HepG2 (cell line): ENCODE results near the gene RPUSD4. TPM values are rescaled to one million over a fixed set of nuclear protein-coding genes. Genes with fewer than 3 reads are reported as not detected.

Experiments used
- ATAC-seq: fragments of 200-7000 bp; cut with Tn5 transposase; 3 replicates; pipeline ENCODE4 v1.9.1; 2020; ENCODE audit warnings: mild to moderate bottlenecking, moderate library complexity
- BruUV-seq: library from RNA; stranded (reverse); fragments of 400-500 nt; replicated peaks from 2 replicates; lab custom pipeline; 2021; lab: Mats Ljungman, UMichigan
- CTCF ChIA-PET: fragments of 300-600 bp; formaldehyde crosslinking; extraction: SDS; loops from one replicate; lab custom pipeline; 2021; ENCODE audit warnings: low total read pairs, inconsistent platforms, low intra/inter-chr PET ratio; lab: Yijun Ruan, JAX
- POLR2A ChIA-PET: fragments of 350-600 bp; sonication (Branson Sonifier 250); formaldehyde crosslinking; loops from one replicate; lab custom pipeline; 2020; ENCODE audit warnings: antibody characterized with exemption, inconsistent platforms; lab: Yijun Ruan, JAX
- DNase-seq: peaks from one replicate; pipeline ENCODE4 v3.0.0-alpha.2; 2015; ENCODE audit warnings: low spot score
- FAIRE-seq: peaks from 3 replicates; lab custom pipeline; 2011; peaks lifted over from hg19 to GRCh38; lab: Jason Lieb, UNC
- H2AFZ ChIP-seq: one replicate; pipeline ENCODE4 v1.6.1; 2011; ENCODE audit warnings: low read length, inconsistent platforms
- H3K27ac ChIP-seq: fragments of 300-600 bp; 3 replicates; pipeline ENCODE4 v1.8.0; 2011; ENCODE audit warnings: mixed run types, mild to moderate bottlenecking, mixed read lengths, low read length, inconsistent platforms; ENCODE audit not compliant: insufficient read depth; ENCODE audit errors: extremely low read length
- H3K27me3 ChIP-seq, 2 experiments: fragments of 200-600 bp in 1 of 2; 2 replicates in 1 of 2; 3 replicates in 1 of 2; pipeline versions ENCODE4 v1.6.0 to v1.8.0; 2011; ENCODE audit warnings: low read length in 2 of 2, mild to moderate bottlenecking in 2 of 2, moderate library complexity in 2 of 2, inconsistent platforms in 1 of 2; ENCODE audit not compliant: insufficient read depth in 2 of 2, control insufficient read depth in 1 of 2
- H3K36me3 ChIP-seq, 2 experiments: fragments of 200-600 bp in 1 of 2; replicated peaks in 1 of 2; 2 replicates in 1 of 2; 3 replicates in 1 of 2; pipeline versions ENCODE4 v1.5.1 to v1.8.0; 2011; ENCODE audit warnings: low read length in 2 of 2, inconsistent platforms in 1 of 2; ENCODE audit not compliant: insufficient read depth in 2 of 2, control insufficient read depth in 1 of 2
- H3K4me1 ChIP-seq: 2 replicates; pipeline ENCODE4 v1.5.1; 2012; ENCODE audit warnings: low read length, inconsistent platforms; ENCODE audit not compliant: insufficient read depth
- H3K4me2 ChIP-seq: 2 replicates; pipeline ENCODE4 v1.6.0; 2011; ENCODE audit warnings: low read depth, low read length, inconsistent platforms
- H3K4me3 ChIP-seq, 3 experiments: fragments of 200-600 bp in 1 of 3; sonication (generic), shearing (Covaris generic) in 1 of 3; replicated peaks in 1 of 3; 2 replicates each; pipeline ENCODE4 v1.5.1; 2011 to 2016; ENCODE audit warnings: low read length in 3 of 3, inconsistent platforms in 2 of 3, low read depth in 2 of 3, mild to moderate bottlenecking in 2 of 3, control low read depth in 1 of 3, mixed read lengths in 1 of 3; ENCODE audit not compliant: insufficient read depth in 1 of 3
- H3K79me2 ChIP-seq: one replicate; pipeline ENCODE4 v1.6.1; 2011; ENCODE audit warnings: low read length, inconsistent platforms; ENCODE audit not compliant: insufficient read depth
- H3K9ac ChIP-seq: 2 replicates; pipeline ENCODE4 v1.6.0; 2011; ENCODE audit warnings: mild to moderate bottlenecking, low read depth, low read length, inconsistent platforms; ENCODE audit not compliant: insufficient read depth
- H3K9me3 ChIP-seq: 2 replicates; pipeline ENCODE4 v1.5.1; 2012; ENCODE audit warnings: mild to moderate bottlenecking, low read length
- H4K20me1 ChIP-seq: 2 replicates; pipeline ENCODE4 v1.6.0; 2011; ENCODE audit warnings: inconsistent platforms, mild to moderate bottlenecking, low read length, moderate library complexity; ENCODE audit not compliant: insufficient read depth
- IKZF1 ChIP-seq: fragments of 450-650 bp; IDR thresholded peaks from 2 replicates; pipeline ENCODE4 v1.7.1; 2016
- MAZ ChIP-seq, 2 experiments: sonication (generic) in 1 of 2; formaldehyde crosslinking in 1 of 2; IDR thresholded peaks; 2 replicates each; pipeline versions ENCODE4 v1.5.0 to v1.6.1; 2012 to 2020; ENCODE audit warnings: low read depth in 2 of 2, mild to moderate bottlenecking in 2 of 2, borderline replicate concordance in 1 of 2, improper control_type of control experiment in 1 of 2, low read length in 1 of 2, missing genetic modification reagents in 1 of 2, moderate library complexity in 1 of 2
- TCF7L2 ChIP-seq: IDR thresholded peaks from 2 replicates; pipeline ENCODE4 v1.6.1; 2011; ENCODE audit warnings: mild to moderate bottlenecking, low read depth, low read length, moderate library complexity
- ZMYM3 ChIP-seq: sonication (generic); formaldehyde crosslinking; IDR thresholded peaks from 2 replicates; pipeline ENCODE4 v1.5.1; 2020; ENCODE audit warnings: mild to moderate bottlenecking, missing genetic modification reagents
- ZNF629 ChIP-seq: sonication (generic); formaldehyde crosslinking; conservative IDR thresholded peaks from 2 replicates; pipeline ENCODE4 v1.5.0; 2020; ENCODE audit warnings: missing genetic modification reagents
- ZNF724P ChIP-seq: sonication (generic); formaldehyde crosslinking; IDR thresholded peaks from 2 replicates; pipeline ENCODE4 v1.8.0; 2022; ENCODE audit warnings: missing genetic modification reagents, borderline replicate concordance
- WGBS: methylation state at CpG from one replicate; pipeline ENCODE4 v1.1.6; 2017; ENCODE audit warnings: low lambda C conversion rate; 5-methylcytosine and 5-hydroxymethylcytosine counted together
- in situ Hi-C: cut with HindIII; loops from 2 replicates; pipeline ENCODE4 v1.10.0; 2017; ENCODE audit warnings: low pct_unique_long_range_greater_than_20kb; ENCODE audit not compliant: extremely low pct_ligation_motif_present
- intact Hi-C: fragments of 100-400 bp; cut with micrococcal nuclease; formaldehyde crosslinking; loops from one replicate; pipeline ENCODE4 v1.10.0; 2022; ENCODE audit not compliant: unreplicated experiment
- polyA plus RNA-seq, 8 experiments: library from polyadenylated mRNA; depleted of rRNA in 3 of 8; stranded (reverse) in 7 of 8; unstranded in 1 of 8; fragments of >200 nt; fragmentation: Illumina TruSeq in 4 of 8; extraction: Trizol in 4 of 8; gene quantifications; 2 replicates each; pipeline versions ENCODE4 v1.2.1 to v1.2.3, GENCODE V29; 2011 to 2016; ENCODE audit warnings: low read depth in 4 of 8, missing spikeins in 1 of 8, mixed read lengths in 1 of 8; ENCODE audit not compliant: insufficient read depth in 1 of 8
- total RNA-seq, 5 experiments: library from RNA; depleted of rRNA; stranded (reverse); fragments of >200 nt; fragmentation: Illumina TruSeq; extraction: Trizol; gene quantifications; 2 replicates each; pipeline ENCODE4 v1.2.3, GENCODE V29; 2016; ENCODE audit warnings: low read depth in 1 of 5
- TF ChIP-seq, protein P1 (sequence below): sonication (generic); formaldehyde crosslinking; IDR thresholded peaks from 2 replicates; pipeline ENCODE4 v1.5.1; 2020; ENCODE audit warnings: missing genetic modification reagents, mild to moderate bottlenecking, borderline replicate concordance

RPUSD4 gene
- total and polyA plus RNA-seq, 2 of the 13 experiments (the other 11 are each of a cell fraction or from before 2014, with no cell fraction given) = 45.0 to 52.9 TPM

GRCh38 chr11:126191379-126192073 is 19.9 kb downstream of the RPUSD4 start:
- 92% methylated on average over 11 of the region's 11 CpGs for WGBS
- 0 out of 2 replicates have a peak, but pooled peaks have one; percentile 23 for TF ChIP-seq ZMYM3 (CRISPR knock-in tag)
- no peak for TF ChIP-seq TCF7L2
- no peak for TF ChIP-seq MAZ (IDR thresholded peaks at IDR 0.05; ENCODE audit: borderline replicate concordance, low read depth, low read length)
- TF ChIP-seq MAZ (CRISPR knock-in tag; IDR thresholded peaks at IDR 0.05; ENCODE audit: low read depth) = no peak
- no peak for TF ChIP-seq IKZF1
- peak; percentile 86 for TF ChIP-seq ZNF629
- no peak for TF ChIP-seq ZNF724P (CRISPR knock-in tag)
- TF ChIP-seq, protein P1, sequence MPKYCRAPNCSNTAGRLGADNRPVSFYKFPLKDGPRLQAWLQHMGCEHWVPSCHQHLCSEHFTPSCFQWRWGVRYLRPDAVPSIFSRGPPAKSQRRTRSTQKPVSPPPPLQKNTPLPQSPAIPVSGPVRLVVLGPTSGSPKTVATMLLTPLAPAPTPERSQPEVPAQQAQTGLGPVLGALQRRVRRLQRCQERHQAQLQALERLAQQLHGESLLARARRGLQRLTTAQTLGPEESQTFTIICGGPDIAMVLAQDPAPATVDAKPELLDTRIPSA (CRISPR knock-in tag) = no peak

More at GRCh38 chr11:126191379-126192073, 19.9 kb downstream of the RPUSD4 start:
- no peaks in the 10 kb centered on the region for H3K9me3 ChIP-seq
- no peaks in the 10 kb centered on the region for H3K79me2 ChIP-seq
- in situ Hi-C loops (loop anchor here (10.0 kb wide), 1 partner anchor 127 kb away; the partner anchor contains the start of gene CDON), intact Hi-C loops (no loop called here)
- peaks cover 77% of the 10 kb centered on the region for H3K4me1 ChIP-seq
- ChIA-PET POLR2A (interaction anchor here (7.7 kb wide), 1 partner anchor 43 kb away, joined by 87 read pairs; no protein-coding TSS in a partner anchor), CTCF (no interaction called here)
- no TSS peak for BruUV-seq
- H3K9ac ChIP-seq = no peak overlapping the region
- ATAC-seq (no peak), DNase-seq (no peak), FAIRE-seq (no peak)
- no peak overlapping the region for H3K4me3 ChIP-seq
- H4K20me1 ChIP-seq = no peaks in the 10 kb centered on the region
- H3K4me2 ChIP-seq = no peak overlapping the region
- no peaks in the 10 kb centered on the region for H3K27me3 ChIP-seq
- H3K36me3 ChIP-seq = peaks cover 3 to 24% of the 10 kb centered on the region in 2 experiments; a peak in 3 of 5 replicates
- peak overlapping the region; percentile 81 for H3K27ac ChIP-seq
- no peak overlapping the region for H2AFZ ChIP-seq
